GM19463 (cell line): ENCODE results near the gene GALNT6.
"Not testable (repeated sequence)": the region's sequence is repeated elsewhere in the genome, so short reads cannot be mapped to it uniquely, and the experiment has no call there.

ENCODE experiments used
- ATAC-seq: cut with Tn5 transposase; IDR thresholded peaks from one replicate; pipeline ENCODE4 v1.9.1; 2021; ENCODE audit warnings: mild to moderate bottlenecking, moderate library complexity; ENCODE audit not compliant: unreplicated experiment

Gene GALNT6

GRCh38 chr12:51323966-51324895 lies 67.0 kb downstream of the GALNT6 start, which contains the start of gene BIN2:
Gene BIN2, minus strand, starts transcription at chr12:51324174. Its CDS starts 72 bp downstream, at chr12:51324102.
- peak; percentile 66 for ATAC-seq

GRCh38 chr12:51323317-51323960 lies 67.8 kb downstream of the GALNT6 start:
- peak; percentile 33 for ATAC-seq

GRCh38 chr12:51322452-51322851 lies 68.8 kb downstream of the GALNT6 start:
- no peak for ATAC-seq

- no peak for ATAC-seq
These were observed 69.3 kb downstream of the GALNT6 start for GRCh38 chr12:51321882-51322281.

DNA sequence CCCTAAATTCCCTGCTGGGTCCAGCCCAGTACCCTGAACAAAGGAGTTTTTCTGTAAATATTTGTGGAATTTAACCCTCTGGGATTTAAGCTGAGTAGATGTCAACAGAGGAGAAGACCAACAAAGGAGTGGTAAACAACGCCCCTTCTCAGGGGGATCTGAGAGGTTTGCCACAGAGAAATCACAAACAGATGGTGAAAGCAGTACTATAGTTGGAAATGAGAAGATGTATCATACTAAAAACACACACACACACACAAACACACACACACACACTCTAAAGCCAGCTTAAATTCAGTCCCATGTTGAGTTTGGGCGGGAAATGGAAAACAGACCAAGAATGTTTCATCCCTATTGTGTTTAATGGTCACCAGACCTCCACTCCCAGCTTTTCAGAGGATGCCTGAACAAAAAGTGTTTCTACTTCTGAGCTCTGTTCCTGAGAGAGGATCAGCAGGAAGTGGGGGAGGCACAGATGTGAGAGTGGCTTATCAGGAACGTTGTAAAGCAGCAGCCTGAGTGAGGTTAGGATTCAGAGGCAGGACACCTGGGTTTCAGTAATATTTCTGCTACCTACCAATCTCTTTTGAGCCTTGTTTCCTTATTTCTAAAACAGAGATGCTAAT lies 70.4 kb downstream of the GALNT6 start:
- no peak for ATAC-seq

DNA sequence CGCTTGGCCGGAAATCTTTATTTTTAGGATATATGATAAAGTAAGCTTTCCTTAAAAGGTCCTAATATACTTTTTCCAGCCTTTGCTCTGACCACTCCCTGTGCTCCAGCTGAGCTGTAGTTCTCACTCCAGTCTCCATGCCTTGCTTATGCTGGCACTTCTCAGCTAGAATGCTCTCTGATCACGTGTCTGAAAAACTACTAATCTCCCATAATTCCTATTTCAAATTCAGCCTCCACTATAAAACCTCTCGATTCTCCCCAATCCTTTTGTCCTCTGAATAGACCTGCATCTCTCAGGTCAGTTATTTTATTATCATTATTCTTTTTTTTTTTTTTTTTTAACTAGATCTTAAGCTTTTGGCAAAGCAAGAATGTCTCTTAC lies 70.9 kb downstream of the GALNT6 start:
- ATAC-seq, result no peak

DNA sequence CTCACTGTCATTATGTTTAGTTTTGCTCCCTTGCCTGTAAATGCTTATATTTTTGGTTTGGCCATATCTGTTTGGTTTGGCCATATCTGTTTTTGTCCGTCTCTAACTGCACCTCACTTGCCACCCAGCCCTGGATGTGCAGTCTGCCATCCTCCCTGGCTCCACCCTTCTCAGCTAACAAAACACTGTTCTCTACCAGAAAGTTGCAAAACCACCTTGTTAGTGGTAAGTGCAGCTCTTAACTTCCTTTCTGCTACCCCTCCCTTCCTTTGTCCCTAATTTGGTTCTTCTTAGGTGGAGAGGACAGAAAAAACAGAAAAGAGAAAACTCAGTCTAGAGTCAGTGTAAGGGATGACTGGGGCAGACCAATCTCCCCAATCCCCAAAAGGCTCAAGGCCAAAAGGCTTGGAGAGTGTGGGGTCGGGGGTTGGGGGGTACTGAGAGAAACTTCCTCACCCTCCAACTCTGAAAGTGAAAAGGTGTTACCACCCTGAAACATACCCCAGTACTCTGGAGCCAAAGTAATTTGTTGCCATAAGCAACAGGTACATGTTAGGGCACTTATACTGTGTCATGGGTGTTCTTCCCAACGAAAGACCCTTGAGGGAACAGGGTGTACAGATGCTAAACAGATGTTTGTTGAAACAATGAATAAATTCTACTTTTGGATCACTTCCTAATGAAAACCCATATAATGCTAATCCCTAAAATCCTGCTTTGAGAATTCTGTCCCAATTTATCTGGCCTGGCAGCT lies 72.2 kb downstream of the GALNT6 start:
- ATAC-seq, result peak; percentile 49

DNA sequence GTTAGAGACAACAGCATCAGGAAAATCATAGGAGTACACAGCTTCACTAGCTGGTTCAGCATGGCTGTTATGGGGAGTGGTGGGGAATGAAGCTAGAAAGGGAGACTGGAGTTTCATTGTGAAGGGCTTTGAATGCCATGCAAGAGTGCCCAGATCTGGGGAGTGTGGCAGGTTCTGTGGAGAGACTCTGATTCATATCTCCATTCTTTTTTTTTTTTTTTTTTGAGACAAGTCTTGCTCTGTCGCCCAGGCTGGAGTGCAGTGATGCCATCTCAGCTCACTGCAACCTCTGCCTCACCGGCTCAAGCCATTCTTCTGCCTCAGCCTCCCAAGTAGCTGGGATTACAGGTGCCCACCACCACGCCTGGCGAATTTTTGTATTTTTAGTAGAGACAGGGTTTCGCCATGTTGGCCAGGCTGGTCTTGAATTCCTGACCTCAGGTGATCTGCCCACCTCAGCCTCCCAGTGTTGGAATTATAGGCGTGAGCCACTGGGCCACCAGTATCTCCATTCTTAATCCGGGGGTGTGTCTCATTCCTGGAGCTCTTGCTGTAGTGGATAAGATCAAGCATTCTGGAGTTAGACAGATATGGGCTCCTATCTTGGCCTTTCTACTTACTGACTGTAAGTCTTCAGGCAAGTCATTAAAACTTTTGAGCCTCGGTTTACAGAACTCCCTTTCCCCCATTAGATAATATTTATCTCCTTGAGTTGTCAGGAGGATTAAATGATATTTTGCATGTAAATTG lies 73.0 kb downstream of the GALNT6 start:
- not testable (repeated sequence) for ATAC-seq

- no peak for ATAC-seq
These were observed 79.8 kb downstream of the GALNT6 start for GRCh38 chr12:51311389-51311788.

- ATAC-seq, result no peak
These were observed 83.3 kb downstream of the GALNT6 start for GRCh38 chr12:51307655-51308593.

GRCh38 chr12:51306507-51306906 lies 84.7 kb downstream of the GALNT6 start:
- ATAC-seq, result no peak
